OCI-LY3 (cell line): ENCODE measurements around the gene NKAPD1.
"Not testable (repeated sequence)": the region's sequence is repeated elsewhere in the genome, so short reads cannot be mapped to it uniquely, and the experiment has no call there.

Source experiments
- H2AFZ ChIP-seq: fragments of 200-600, 300-600 bp; shearing (Covaris generic); 2 replicates; pipeline ENCODE4 v1.6.0; 2014; ENCODE audit warnings: antibody characterized with exemption, low read depth, low read length
- H3K27ac ChIP-seq: fragments of 200-600, 300-600 bp; sonication (generic); 2 replicates; pipeline ENCODE4 v1.5.1; 2014; ENCODE audit warnings: mild to moderate bottlenecking, low read length, moderate library complexity, mixed read lengths
- H3K27me3 ChIP-seq: fragments of 200-600, 300-600 bp; sonication (generic); 2 replicates; pipeline ENCODE4 v1.6.1; 2014; ENCODE audit warnings: low read depth, low read length, mixed read lengths
- H3K36me3 ChIP-seq: fragments of 200-600, 300-600 bp; sonication (generic); replicated peaks from 2 replicates; pipeline ENCODE3; 2014; ENCODE audit warnings: low read depth, low read length, mixed read lengths
- H3K4me1 ChIP-seq: fragments of 300-600, 200-600 bp; sonication (generic); 2 replicates; pipeline ENCODE4 v1.6.1; 2014; ENCODE audit warnings: low read length, mixed read lengths
- H3K4me2 ChIP-seq: fragments of 200-600, 300-600 bp; sonication (generic); 2 replicates; pipeline ENCODE4 v1.6.1; 2014; ENCODE audit warnings: low read length, mixed read lengths
- H3K4me3 ChIP-seq: fragments of 300-600, 200-600 bp; sonication (generic); 2 replicates; pipeline ENCODE4 v1.5.1; 2014; ENCODE audit warnings: antibody characterized with exemption, mild to moderate bottlenecking, low read length, moderate library complexity
- H3K79me2 ChIP-seq: fragments of 300-600, 200-600 bp; shearing (Covaris generic); 2 replicates; pipeline ENCODE4 v1.6.1; 2014; ENCODE audit warnings: mild to moderate bottlenecking, low read length, mixed read lengths
- H3K9ac ChIP-seq: fragments of 300-600, 200-600 bp; shearing (Covaris generic); 2 replicates; pipeline ENCODE4 v1.6.0; 2014; ENCODE audit warnings: mild to moderate bottlenecking, low read length, moderate library complexity
- H3K9me3 ChIP-seq: fragments of 200-600, 300-600 bp; shearing (Covaris generic); 2 replicates; pipeline ENCODE4 v1.6.1; 2014; ENCODE audit warnings: low read length, mixed read lengths; ENCODE audit not compliant: insufficient read depth
- H4K20me1 ChIP-seq: fragments of 200-600, 300-600 bp; sonication (generic); 2 replicates; pipeline ENCODE4 v1.6.1; 2016; ENCODE audit warnings: low read length, mixed read lengths; ENCODE audit not compliant: insufficient read depth
- CTCF ChIP-seq: fragments of 200-600, 300-600 bp; sonication (generic); IDR thresholded peaks from 2 replicates; pipeline ENCODE4 v1.5.1; 2014; ENCODE audit warnings: antibody characterized with exemption, low read length, low read depth
- EZH2phosphoT487 ChIP-seq: fragments of 200-600 bp; shearing (Covaris generic); IDR thresholded peaks from 2 replicates; pipeline ENCODE4 v1.6.1; 2018; ENCODE audit warnings: antibody characterized with exemption, mixed run types, low read depth

Gene NKAPD1

GRCh38 chr11:112086422-112087191 lies 12.5 kb downstream of the NKAPD1 start, which contains the start of the genes SDHD and TIMM8B:
Gene SDHD, plus strand, starts transcription at chr11:112086873. Its CDS starts 35 bp downstream, at chr11:112086908.
Gene TIMM8B, minus strand, starts transcription at chr11:112086756. Its CDS starts 33 bp downstream, at chr11:112086723.
- Histone ChIP-seq H3K4me1 (peaks cover 16% of the 10 kb centered on the region), H3K36me3 (peaks cover 53% of the 10 kb centered on the region), H2AFZ (peak within 1 kb of the TSS; percentile 82), H4K20me1 (no peaks in the 10 kb centered on the region), H3K9ac (peak within 1 kb of the TSS; percentile 94), H3K9me3 (no peaks in the 10 kb centered on the region), H3K27me3 (no peaks in the 10 kb centered on the region), H3K4me2 (peak within 1 kb of the TSS; percentile 83), H3K4me3 (peak within 1 kb of the TSS; percentile 96), H3K27ac (peak within 1 kb of the TSS; percentile 66), H3K79me2 (peaks cover 57% of the 10 kb centered on the region)
- TF ChIP-seq EZH2phosphoT487 (no peak), CTCF (0 out of 2 replicates have a peak, but pooled peaks have one; percentile 22)

- Histone ChIP-seq H3K27ac (peak overlapping the region; percentile 50), H3K4me2 (peak overlapping the region; percentile 81), H4K20me1 (no peaks in the 10 kb centered on the region), H3K79me2 (peaks cover 57% of the 10 kb centered on the region), H3K9ac (peak overlapping the region; percentile 94), H3K4me1 (peaks cover 16% of the 10 kb centered on the region), H2AFZ (no peak overlapping the region; the same call in 1 of the 2 replicates), H3K4me3 (peak overlapping the region; percentile 96), H3K27me3 (no peaks in the 10 kb centered on the region), H3K9me3 (no peaks in the 10 kb centered on the region), H3K36me3 (peaks cover 49% of the 10 kb centered on the region)
- TF ChIP-seq CTCF: no peak
- no peak for TF ChIP-seq EZH2phosphoT487
These were observed 13.1 kb downstream of the NKAPD1 start for GRCh38 chr11:112087212-112087611.

- not testable (repeated sequence) for H3K9me3 ChIP-seq, H3K9ac ChIP-seq, H3K4me1 ChIP-seq, H3K4me2 ChIP-seq, H3K27ac ChIP-seq, H3K27me3 ChIP-seq, H4K20me1 ChIP-seq, H2AFZ ChIP-seq, H3K4me3 ChIP-seq, H3K79me2 ChIP-seq
- H3K36me3 ChIP-seq: peaks cover 19% of the 10 kb centered on the region
These were observed 21.2 kb downstream of the NKAPD1 start for GRCh38 chr11:112095302-112095701.

- Histone ChIP-seq H3K4me2 (no peak overlapping the region), H3K27me3 (no peaks in the 10 kb centered on the region), H3K4me3 (no peak overlapping the region), H3K36me3 (peaks cover 17% of the 10 kb centered on the region), H3K4me1 (no peaks in the 10 kb centered on the region), H3K79me2 (no peaks in the 10 kb centered on the region), H3K9me3 (no peaks in the 10 kb centered on the region), H4K20me1 (no peaks in the 10 kb centered on the region), H3K27ac (no peak overlapping the region), H2AFZ (no peak overlapping the region), H3K9ac (no peak overlapping the region)
- TF ChIP-seq EZH2phosphoT487 (no peak), CTCF (no peak)
These were observed 22.1 kb downstream of the NKAPD1 start for GRCh38 chr11:112096194-112096593.
